GM23338 (cell line): ENCODE results near the gene SCAANT1. TPM values are rescaled to one million over a fixed set of nuclear protein-coding genes. Genes with fewer than 3 reads are reported as not detected.

Source experiments
- ATAC-seq: fragments of 200-7000 bp; cut with Tn5 transposase; 3 replicates; pipeline ENCODE4 v1.9.1; 2020
- DNase-seq: peaks from one replicate; pipeline ENCODE4 v3.0.0-alpha.2; 2015; ENCODE audit warnings: low spot score
- H2AFZ ChIP-seq: fragments of 200-600 bp; sonication (generic); 2 replicates; pipeline ENCODE4 v1.8.0; 2016; ENCODE audit warnings: antibody characterized with exemption, mild to moderate bottlenecking, moderate library complexity
- H3F3A ChIP-seq: fragments of 200-600 bp; sonication (generic); replicated peaks from 2 replicates; pipeline ENCODE4 v1.8.0; 2017; ENCODE audit warnings: antibody characterized with exemption, mixed run types, low read depth
- H3K27ac ChIP-seq: fragments of 200-600 bp; sonication (generic); 2 replicates; pipeline ENCODE4 v1.6.1; 2016; ENCODE audit warnings: low read depth
- H3K27me3 ChIP-seq: fragments of 200-600 bp; sonication (generic); 2 replicates; pipeline ENCODE4 v1.8.0; 2016; ENCODE audit warnings: mild to moderate bottlenecking, mixed run types, moderate library complexity; ENCODE audit not compliant: insufficient read depth
- H3K36me3 ChIP-seq: fragments of 200-600 bp; sonication (generic); 2 replicates; pipeline ENCODE4 v1.8.0; 2016; ENCODE audit warnings: mild to moderate bottlenecking; ENCODE audit not compliant: insufficient read depth
- H3K4me1 ChIP-seq: fragments of 200-600 bp; sonication (generic); 2 replicates; pipeline ENCODE4 v1.8.0; 2016; ENCODE audit warnings: mild to moderate bottlenecking, moderate library complexity; ENCODE audit not compliant: insufficient read depth
- H3K4me2 ChIP-seq: fragments of 200-600 bp; sonication (generic); 2 replicates; pipeline ENCODE4 v1.7.1; 2017; ENCODE audit warnings: mixed run types
- H3K4me3 ChIP-seq: fragments of 200-600 bp; sonication (generic); 2 replicates; pipeline ENCODE4 v1.6.1; 2016; ENCODE audit warnings: mixed run types
- H3K79me2 ChIP-seq: fragments of 200-600 bp; sonication (generic); replicated peaks from 2 replicates; pipeline ENCODE4 v1.8.0; 2017; ENCODE audit warnings: mild to moderate bottlenecking; ENCODE audit not compliant: insufficient read depth
- H3K9me2 ChIP-seq: fragments of 200-600 bp; sonication (generic); 2 replicates; pipeline ENCODE4 v1.8.0; 2017; ENCODE audit not compliant: insufficient read depth
- H4K20me1 ChIP-seq: fragments of 200-600 bp; sonication (generic); replicated peaks from 2 replicates; pipeline ENCODE4 v1.8.0; 2017; ENCODE audit warnings: mild to moderate bottlenecking; ENCODE audit not compliant: insufficient read depth
- H3K27ac Mint-ChIP-seq: 2 replicates; pipeline ENCODE4 v1.8.0; 2020; ENCODE audit warnings: inconsistent platforms, mild to moderate bottlenecking, moderate library complexity, mixed read lengths
- H3K27me3 Mint-ChIP-seq: 3 replicates; pipeline ENCODE4 v1.8.0; 2022; ENCODE audit warnings: low read depth, mild to moderate bottlenecking, moderate library complexity, mixed read lengths, inconsistent platforms; ENCODE audit not compliant: insufficient read depth, poor library complexity
- H3K36me3 Mint-ChIP-seq: 3 replicates; pipeline ENCODE4 v1.8.0; 2021; ENCODE audit warnings: low read depth, mild to moderate bottlenecking, inconsistent platforms, moderate library complexity, mixed read lengths
- H3K4me1 Mint-ChIP-seq: 3 replicates; pipeline ENCODE4 v1.8.0; 2020; ENCODE audit warnings: mild to moderate bottlenecking, inconsistent platforms, mixed read lengths
- H3K4me3 Mint-ChIP-seq: 3 replicates; pipeline ENCODE4 v1.8.0; 2021; ENCODE audit warnings: moderate library complexity, mild to moderate bottlenecking, inconsistent platforms, mixed read lengths
- H3K9me3 Mint-ChIP-seq: 3 replicates; pipeline ENCODE4 v1.8.0; 2020; ENCODE audit warnings: moderate library complexity, mild to moderate bottlenecking, inconsistent platforms, mixed read lengths
- CREB1 ChIP-seq: fragments of 250-450 bp; sonication (Bioruptor Pico); IDR thresholded peaks from 2 replicates; pipeline ENCODE4 v1.5.0; 2020; ENCODE audit warnings: low read depth, mild to moderate bottlenecking, moderate library complexity
- CTCF ChIP-seq, 2 experiments: fragments of 200-600 bp in 1 of 2; sonication (generic) in 1 of 2; conservative IDR thresholded peaks; 2 replicates each; pipeline versions ENCODE4 v1.5.1 to v1.6.1; 2016 to 2017; ENCODE audit warnings: antibody characterized with exemption in 2 of 2, low read depth in 2 of 2, mild to moderate bottlenecking in 2 of 2, moderate library complexity in 1 of 2
- ETS1 ChIP-seq: IDR thresholded peaks from 2 replicates; pipeline ENCODE4 v1.6.1; 2016; ENCODE audit warnings: antibody characterized with exemption
- EZH2 ChIP-seq: fragments of 200-600 bp; sonication (generic); IDR thresholded peaks from one replicate; pipeline ENCODE4 v1.8.0; 2017; ENCODE audit warnings: antibody characterized with exemption, mild to moderate bottlenecking, low read depth; ENCODE audit not compliant: unreplicated experiment
- EZH2phosphoT487 ChIP-seq: fragments of 200-600 bp; sonication (generic); IDR thresholded peaks from one replicate; pipeline ENCODE4 v1.8.1; 2018; ENCODE audit warnings: antibody characterized with exemption; ENCODE audit not compliant: unreplicated experiment
- JUNB ChIP-seq: IDR thresholded peaks from one replicate; pipeline ENCODE4 v1.6.1; 2016; ENCODE audit warnings: antibody characterized with exemption; ENCODE audit not compliant: unreplicated experiment
- NANOG ChIP-seq: IDR thresholded peaks from 2 replicates; pipeline ENCODE4 v1.6.1; 2016; ENCODE audit warnings: antibody characterized with exemption, borderline replicate concordance
- POLR2AphosphoS5 ChIP-seq: IDR thresholded peaks from 2 replicates; pipeline ENCODE4 v1.6.1; 2016; ENCODE audit warnings: antibody characterized with exemption, low read depth
- REST ChIP-seq: IDR thresholded peaks from one replicate; pipeline ENCODE4 v1.6.1; 2018; ENCODE audit warnings: antibody characterized with exemption; ENCODE audit not compliant: unreplicated experiment
- STAT1 ChIP-seq: IDR thresholded peaks from one replicate; pipeline ENCODE4 v1.6.1; 2016; ENCODE audit warnings: antibody characterized with exemption; ENCODE audit not compliant: unreplicated experiment
- ZNF114 ChIP-seq: fragments of 250-450 bp; sonication (Bioruptor Pico); IDR thresholded peaks from 2 replicates; pipeline ENCODE4 v1.5.0; 2020; ENCODE audit warnings: mild to moderate bottlenecking, moderate library complexity
- ZNF331 ChIP-seq: fragments of 250-450 bp; sonication (Bioruptor Pico); IDR thresholded peaks from 2 replicates; pipeline ENCODE4 v1.5.0; 2020; ENCODE audit warnings: low read depth, mild to moderate bottlenecking, moderate library complexity
- ZNF462 ChIP-seq: fragments of 250-450 bp; sonication (Bioruptor Pico); IDR thresholded peaks from 2 replicates; pipeline ENCODE4 v1.5.0; 2020; ENCODE audit warnings: mild to moderate bottlenecking, moderate library complexity
- polyA plus RNA-seq: library from polyadenylated mRNA; unstranded; fragments of >200 nt; fragmentation: Nextera tagmentation; extraction: Ambion mirVana; gene quantifications from 2 replicates; pipeline ENCODE4 v1.2.1, GENCODE V29; 2016
- total RNA-seq: library from RNA; depleted of rRNA; stranded (reverse); fragments of >200 nt; shearing (Covaris generic); gene quantifications from 2 replicates; pipeline ENCODE4 v1.2.3, GENCODE V29; 2014

Gene SCAANT1
- total and polyA plus RNA-seq, 2 experiments from 2014 or later = 1.2 TPM; not detected in 1

GRCh38 chr3:63867225-63867624 lies 45.0 kb downstream of the SCAANT1 start:
- Histone ChIP-seq H3F3A (no peaks in the 10 kb centered on the region; the same call in 1 of the 2 replicates), H3K4me2 (no peak overlapping the region), H3K27me3 (no peaks in the 10 kb centered on the region), H3K36me3 (no peaks in the 10 kb centered on the region), H3K4me3 (no peak overlapping the region), H2AFZ (no peak overlapping the region), H3K79me2 (peaks cover 89% of the 10 kb centered on the region), H3K9me2 (no peaks in the 10 kb centered on the region), H3K4me1 (peaks cover 26% of the 10 kb centered on the region), H3K27ac (no peak overlapping the region), H4K20me1 (no peaks in the 10 kb centered on the region)
- TF ChIP-seq CTCF (conservative IDR thresholded peaks at IDR 0.05; ENCODE audit: low read depth in 2 of 2) = no peak
- TF ChIP-seq REST = no peak
- no peak for TF ChIP-seq ZNF462 (CRISPR knock-in tag)
- no peak for TF ChIP-seq ETS1
- TF ChIP-seq EZH2 = no peak
- TF ChIP-seq CREB1 (CRISPR knock-in tag) = no peak
- no peak for TF ChIP-seq STAT1
- no peak for TF ChIP-seq JUNB
- TF ChIP-seq NANOG = no peak
- TF ChIP-seq ZNF331 = no peak
- no peak for TF ChIP-seq POLR2AphosphoS5
- TF ChIP-seq EZH2phosphoT487 = no peak
- no peak for TF ChIP-seq ZNF114 (CRISPR knock-in tag)
- ATAC-seq = no peak
- Mint-ChIP-seq H3K9me3 (no peaks in the 10 kb centered on the region), H3K4me3 (no peak overlapping the region), H3K27ac (no peak overlapping the region), H3K4me1 (peaks cover 28% of the 10 kb centered on the region), H3K27me3 (peaks cover 10% of the 10 kb centered on the region), H3K36me3 (peaks cover 7% of the 10 kb centered on the region)
- no peak for DNase-seq
